Psoas muscle (tissue), 8 donors: ENCODE data around the gene PARVG. TPM values are rescaled to one million over a fixed set of nuclear protein-coding genes. Genes with fewer than 3 reads are reported as not detected.

Experiments
- ATAC-seq, 4 donors: fragments of 200-7000 bp; cut with Tn5 transposase; one replicate each; pipeline ENCODE4 v1.9.1; 2020; ENCODE audit warnings: moderate library complexity in 3 of 4, mild to moderate bottlenecking in 2 of 4
- DNase-seq, 2 donors: peaks; one replicate each; pipeline ENCODE4 v3.0.0-alpha.2; 2020
- H3K27ac ChIP-seq: fragments of 200-600 bp; one replicate; pipeline ENCODE4 v1.8.0; 2022
- H3K27me3 ChIP-seq, 3 donors: fragments of 200-600 bp in 1 of 3; one replicate each; pipeline versions ENCODE4 v1.6.1 to v1.8.0; 2013 to 2022; ENCODE audit warnings: low read length in 2 of 3, mild to moderate bottlenecking in 2 of 3, moderate library complexity in 1 of 3; ENCODE audit not compliant: insufficient read depth in 3 of 3
- H3K36me3 ChIP-seq, 2 donors: fragments of 200-600 bp in 1 of 2; one replicate each; pipeline versions ENCODE4 v1.6.1 to v1.8.0; 2013 to 2022; ENCODE audit warnings: low read depth in 1 of 2, mild to moderate bottlenecking in 1 of 2, moderate library complexity in 1 of 2; ENCODE audit not compliant: insufficient read depth in 1 of 2
- H3K4me1 ChIP-seq: fragments of 200-600 bp; one replicate; pipeline ENCODE4 v1.8.0; 2022
- H3K4me3 ChIP-seq: fragments of 200-600 bp; one replicate; pipeline ENCODE4 v1.8.0; 2022; ENCODE audit warnings: mild to moderate bottlenecking
- H3K9me3 ChIP-seq: fragments of 200-600 bp; one replicate; pipeline ENCODE4 v1.8.0; 2022
- CTCF ChIP-seq: fragments of 200-600 bp; IDR thresholded peaks from one replicate; pipeline ENCODE4 v1.8.0; 2022; ENCODE audit warnings: antibody characterized with exemption
- WGBS, 3 donors: extraction: QIAGEN DNeasy Blood & Tissue Kit; methylation state at CpG; one replicate each; pipeline versions ENCODE4 v1.1.6 to v1.1.7; 2013; 5-methylcytosine and 5-hydroxymethylcytosine counted together
- intact Hi-C, 2 donors: fragments of 100-400 bp; cut with DNase I; formaldehyde crosslinking; loops; one replicate each; pipeline versions ENCODE4 v1.11.0 to v1.14.2; 2022
- polyA plus RNA-seq, 3 donors: library from polyadenylated mRNA; stranded (reverse); fragments of 200-250 nt; gene quantifications; one replicate each; pipeline ENCODE4 v1.2.3, GENCODE V29; 2013
- total RNA-seq, 4 donors: library from RNA; stranded (reverse); fragmentation: NEBNext Ultra II Directional in 2 of 4; extraction: Animal tissue kit (Norgen Biotek cat#: 25700) in 2 of 4; gene quantifications; one replicate each; pipeline versions ENCODE4 v1.2.1 to v1.2.4, GENCODE V29; 2021 to 2023
- donor health status: healthy with polysubstance abuse.
- donor health status: DM: no; HTN: no; CAD: no; lungs with moderate emphysema.
- donor health status: Bipolar disorder and iron deficiency.
- donor health status: healthy.
- donor health status: DM: yes; HTN: yes; CAD: no.
- donor health status: DM: no; HTN: no; CAD: no.
- donor health status: DM: no; HTN: no; CAD: no.
- donor health status: DM: yes; HTN: yes; CAD: no.

Gene PARVG
- total and polyA plus RNA-seq, 7 donors, result 0.77 to 3.2 (median 1.5) TPM

- no peaks in the 10 kb centered on the region for H3K4me1 ChIP-seq
- DNase-seq (peak in 1 of 2 donors; percentile 32), ATAC-seq (no peak)
- no peaks in the 10 kb centered on the region for H3K27me3 ChIP-seq
- intact Hi-C loops, result loop anchor here in 1 of 2 donors (5.0 kb wide), 1 partner anchor 48 kb away; no protein-coding TSS in a partner anchor
- no peak overlapping the region for H3K4me3 ChIP-seq
- WGBS, 3 donors, result 92 to 93% (median 92%) methylated on average over 15 of the region's 15 CpGs
- H3K27ac ChIP-seq, result no peak overlapping the region
- H3K9me3 ChIP-seq, result no peaks in the 10 kb centered on the region
- peaks cover 0 to 80% of the 10 kb centered on the region in 2 donors for H3K36me3 ChIP-seq
- no peak for TF ChIP-seq CTCF
These were observed 15.3 kb upstream of the PARVG start for GRCh38 chr22:44165286-44165874.

GRCh38 chr22:44166498-44167276 lies 14.0 kb upstream of the PARVG start:
- intact Hi-C loops, result loop anchor here in 1 of 2 donors (5.0 kb wide), 1 partner anchor 49 kb away; no protein-coding TSS in a partner anchor
- DNase-seq (peak in 1 of 2 donors; percentile 48), ATAC-seq (no peak)
- no peaks in the 10 kb centered on the region for H3K4me1 ChIP-seq
- H3K36me3 ChIP-seq, result peaks cover 0 to 71% of the 10 kb centered on the region in 2 donors
- H3K27me3 ChIP-seq, result no peaks in the 10 kb centered on the region
- TF ChIP-seq CTCF, result no peak
- H3K4me3 ChIP-seq, result no peak overlapping the region
- 84 to 86% (median 85%) methylated on average over 20 of the region's 20 CpGs for WGBS, 3 donors
- H3K9me3 ChIP-seq, result no peaks in the 10 kb centered on the region
- H3K27ac ChIP-seq, result no peak overlapping the region

GRCh38 chr22:44167501-44167900 lies 13.2 kb upstream of the PARVG start:
- DNase-seq (peak in 1 of 2 donors; percentile 26), ATAC-seq (no peak)
- Histone ChIP-seq H3K9me3 (no peaks in the 10 kb centered on the region), H3K36me3 (peaks cover 0 to 63% of the 10 kb centered on the region in 2 donors), H3K4me3 (no peak overlapping the region), H3K4me1 (peaks cover 3% of the 10 kb centered on the region), H3K27me3 (no peaks in the 10 kb centered on the region), H3K27ac (no peak overlapping the region)
- 74 to 82% (median 80%) methylated on average over 9 to 12 of the region's 12 CpGs for WGBS, 3 donors
- intact Hi-C loops, result loop anchor here in 1 of 2 donors (5.0 kb wide), 1 partner anchor 50 kb away; no protein-coding TSS in a partner anchor
- TF ChIP-seq CTCF, result no peak

GRCh38 chr22:44168206-44168605 lies 12.5 kb upstream of the PARVG start:
- H3K4me1 ChIP-seq, result peaks cover 3% of the 10 kb centered on the region
- no peak overlapping the region for H3K4me3 ChIP-seq
- H3K36me3 ChIP-seq, result peaks cover 0 to 63% of the 10 kb centered on the region in 2 donors
- no peak overlapping the region for H3K27ac ChIP-seq
- no peak for TF ChIP-seq CTCF
- ATAC-seq (no peak), DNase-seq (peak in 1 of 2 donors; percentile 31)
- WGBS, 3 donors, result 83 to 88% (median 86%) methylated on average over 13 of the region's 13 CpGs
- intact Hi-C loops, result loop anchor here in 1 of 2 donors (5.0 kb wide), 1 partner anchor 51 kb away; no protein-coding TSS in a partner anchor
- H3K9me3 ChIP-seq, result no peaks in the 10 kb centered on the region
- H3K27me3 ChIP-seq, result no peaks in the 10 kb centered on the region
